Body of pancreas (tissue), 4 donors: ENCODE data around the gene GSE1. TPM values are rescaled to one million over a fixed set of nuclear protein-coding genes. Genes with fewer than 3 reads are reported as not detected.
A peak's percentile ranks its signal among the peaks of the same experiment; 100 is the strongest.

Experiments
- ATAC-seq: fragments of 150-250 bp; one replicate; pipeline ENCODE4 v1.9.1; 2016
- DNase-seq, 4 donors: peaks; one replicate each; pipeline ENCODE4 v3.0.0-alpha.2; 2019
- H3K27ac ChIP-seq, 4 donors: fragments of 200-600 bp; sonication (generic); 1 replicate in 3 of 4; 2 replicates in 1 of 4; pipeline versions ENCODE4 v1.5.1 to v1.6.1; 2016 to 2019; ENCODE audit warnings: mild to moderate bottlenecking in 1 of 4, mixed read lengths in 1 of 4, moderate library complexity in 1 of 4
- H3K27me3 ChIP-seq, 2 donors: fragments of 200-600 bp; sonication (generic); one replicate each; pipeline ENCODE4 v1.6.0; 2016; ENCODE audit warnings: mild to moderate bottlenecking in 1 of 2
- H3K36me3 ChIP-seq, 2 donors: fragments of 200-600 bp; sonication (generic); replicated peaks in 1 of 2; 2 replicates each; pipeline ENCODE4 v1.5.1; 2016; ENCODE audit warnings: low read depth in 2 of 2; ENCODE audit not compliant: insufficient read depth in 1 of 2
- H3K4me1 ChIP-seq: fragments of 200-600 bp; sonication (generic); one replicate; pipeline ENCODE4 v1.6.0; 2016
- H3K4me3 ChIP-seq, 2 donors: fragments of 200-600 bp; sonication (generic); 1 replicate in 1 of 2; 2 replicates in 1 of 2; pipeline ENCODE4 v1.5.1; 2016 to 2019
- H3K9me3 ChIP-seq, 3 donors: fragments of 200-600 bp; sonication (generic); 1 replicate in 2 of 3; 2 replicates in 1 of 3; pipeline ENCODE4 v1.5.1; 2016
- POLR2A ChIP-seq, 3 donors: fragments of 450-650 bp; IDR thresholded peaks; one replicate each; pipeline ENCODE4 v1.6.1; 2016; ENCODE audit warnings: antibody characterized with exemption in 3 of 3, mild to moderate bottlenecking in 2 of 3
- WGBS, 2 donors: methylation state at CpG; one replicate each; pipeline ENCODE4 v1.1.5; 2017; 5-methylcytosine and 5-hydroxymethylcytosine counted together
- intact Hi-C: fragments of 100-400 bp; cut with DNase I; formaldehyde crosslinking; loops from one replicate; pipeline ENCODE4 v1.15.1; 2023
- total RNA-seq, 2 donors: library from RNA; depleted of rRNA; stranded (reverse); fragments of >200 nt; gene quantifications; one replicate each; pipeline ENCODE4 v1.1.0, GENCODE V29; 2016
- TF ChIP-seq, protein P1 (sequence below), 7 experiments: fragments of 450-650 bp in 4 of 7; fragments of 200-600 bp in 3 of 7; sonication (generic) in 3 of 7; IDR thresholded peaks; one replicate each; pipeline ENCODE4 v1.5.1; 2016 to 2019; ENCODE audit warnings: antibody characterized with exemption in 7 of 7

GSE1 gene
- total RNA-seq, 2 donors from 2014 or later = 76.5 to 221 TPM

DNA sequence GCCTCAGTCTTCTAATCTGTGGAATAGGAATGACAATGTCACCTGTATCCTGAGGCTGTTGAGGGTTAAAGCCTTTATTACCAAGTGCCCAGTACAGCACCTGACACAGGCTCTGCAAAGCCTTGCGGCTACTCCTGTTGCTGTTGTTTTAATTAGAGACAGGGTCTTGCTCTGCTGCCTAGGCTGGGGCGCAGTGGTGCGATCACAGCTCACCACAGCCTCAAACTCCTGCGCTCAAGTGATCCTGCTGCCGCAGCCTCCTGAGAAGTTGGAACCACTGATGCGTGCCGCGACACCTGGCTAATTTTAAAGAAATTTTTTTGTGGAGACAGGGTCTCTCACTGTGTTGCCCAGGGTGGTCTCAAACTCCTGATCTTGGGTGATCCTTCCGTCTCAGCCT lies 5.4 kb downstream of the GSE1 start:
- no peak for ATAC-seq
- intact Hi-C loops = no loop called here
- DNase-seq = no peak
- no peaks in the 10 kb centered on the region for H3K36me3 ChIP-seq
- no peaks in the 10 kb centered on the region for H3K27me3 ChIP-seq
- peaks cover 92% of the 10 kb centered on the region for H3K4me1 ChIP-seq
- TF ChIP-seq POLR2A (IDR thresholded peaks at IDR 0.05) = no peak
- TF ChIP-seq, protein P1, sequence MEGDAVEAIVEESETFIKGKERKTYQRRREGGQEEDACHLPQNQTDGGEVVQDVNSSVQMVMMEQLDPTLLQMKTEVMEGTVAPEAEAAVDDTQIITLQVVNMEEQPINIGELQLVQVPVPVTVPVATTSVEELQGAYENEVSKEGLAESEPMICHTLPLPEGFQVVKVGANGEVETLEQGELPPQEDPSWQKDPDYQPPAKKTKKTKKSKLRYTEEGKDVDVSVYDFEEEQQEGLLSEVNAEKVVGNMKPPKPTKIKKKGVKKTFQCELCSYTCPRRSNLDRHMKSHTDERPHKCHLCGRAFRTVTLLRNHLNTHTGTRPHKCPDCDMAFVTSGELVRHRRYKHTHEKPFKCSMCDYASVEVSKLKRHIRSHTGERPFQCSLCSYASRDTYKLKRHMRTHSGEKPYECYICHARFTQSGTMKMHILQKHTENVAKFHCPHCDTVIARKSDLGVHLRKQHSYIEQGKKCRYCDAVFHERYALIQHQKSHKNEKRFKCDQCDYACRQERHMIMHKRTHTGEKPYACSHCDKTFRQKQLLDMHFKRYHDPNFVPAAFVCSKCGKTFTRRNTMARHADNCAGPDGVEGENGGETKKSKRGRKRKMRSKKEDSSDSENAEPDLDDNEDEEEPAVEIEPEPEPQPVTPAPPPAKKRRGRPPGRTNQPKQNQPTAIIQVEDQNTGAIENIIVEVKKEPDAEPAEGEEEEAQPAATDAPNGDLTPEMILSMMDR (IDR thresholded peaks at IDR 0.05) = no peak
- no peaks in the 10 kb centered on the region for H3K9me3 ChIP-seq
- WGBS, 2 donors = 92 to 95% methylated on average over 4 to 9 of the region's 9 CpGs
- peak overlapping the region in 3 of 4 donors; percentile 53 to 100 (median 99) for H3K27ac ChIP-seq
- H3K4me3 ChIP-seq = no peak overlapping the region

DNA sequence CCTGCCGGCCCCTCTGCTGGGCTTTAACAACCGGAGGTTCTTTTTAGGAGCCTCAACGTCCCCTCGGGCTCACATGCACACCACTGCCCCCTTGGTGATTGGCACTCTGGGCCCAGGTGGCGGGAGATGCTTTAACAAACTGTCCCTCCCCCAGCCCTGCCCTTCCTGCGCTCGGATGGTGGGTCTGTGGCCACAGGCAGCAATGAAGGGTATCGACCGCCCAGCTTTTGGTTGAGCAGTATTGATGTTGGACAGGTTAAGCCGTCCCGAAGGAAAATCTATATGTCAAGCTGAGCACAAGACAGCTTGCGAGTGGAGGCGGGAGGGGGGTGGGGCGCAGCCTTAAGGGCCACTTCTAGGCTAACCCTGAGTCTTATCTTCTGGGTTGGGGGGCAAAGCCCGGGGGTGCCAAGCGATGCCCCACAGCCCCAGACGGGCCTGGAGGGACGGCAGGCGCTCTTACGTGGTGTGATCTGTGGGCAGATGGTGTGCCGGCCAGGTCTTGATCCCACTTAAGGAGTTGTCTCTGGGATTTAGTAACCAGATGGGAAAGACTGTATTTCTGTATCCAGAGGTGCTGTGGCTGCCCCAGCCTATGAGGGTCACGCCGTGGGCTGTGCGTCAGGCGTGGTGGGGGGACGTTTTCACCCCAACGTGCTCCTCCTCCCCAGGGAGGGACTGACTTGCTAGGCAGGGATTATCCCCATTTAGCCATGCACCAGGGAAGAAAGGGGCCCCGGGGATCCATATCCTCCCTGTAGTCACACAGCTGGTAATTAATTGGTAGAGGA lies 6.2 kb downstream of the GSE1 start:
- DNase-seq = no peak
- Histone ChIP-seq H3K27me3 (no peaks in the 10 kb centered on the region), H3K27ac (peak overlapping the region in 3 of 4 donors; percentile 5 to 89 (median 21)), H3K36me3 (no peaks in the 10 kb centered on the region), H3K9me3 (no peaks in the 10 kb centered on the region), H3K4me1 (peaks cover 100% of the 10 kb centered on the region), H3K4me3 (no peak overlapping the region)
- no peak for ATAC-seq
- 76 to 83% methylated on average over 20 to 28 of the region's 28 CpGs for WGBS, 2 donors
- TF ChIP-seq, protein P1 (IDR thresholded peaks at IDR 0.05) = no peak
- intact Hi-C loops = no loop called here

DNA sequence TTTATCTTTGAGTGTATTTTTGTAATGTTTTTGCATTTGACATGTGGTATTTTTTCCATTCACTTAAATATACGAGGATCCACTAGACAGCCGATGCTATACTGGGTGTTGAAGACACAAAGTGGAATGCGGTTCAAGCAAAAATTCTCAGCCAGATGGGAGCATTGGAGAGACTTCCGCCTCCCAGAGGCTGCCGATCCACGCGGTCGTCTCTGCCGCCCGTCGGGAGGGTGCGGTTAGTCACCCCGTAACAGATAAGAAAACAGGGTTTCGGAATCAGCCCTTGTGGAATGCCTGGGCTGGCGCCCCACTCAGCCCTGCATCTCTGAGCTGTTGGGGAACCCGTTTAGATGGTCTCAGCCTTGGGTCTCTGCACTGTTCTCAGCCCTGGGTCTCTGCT lies 7.3 kb downstream of the GSE1 start:
- intact Hi-C loops = no loop called here
- Histone ChIP-seq H3K4me1 (peaks cover 100% of the 10 kb centered on the region), H3K27me3 (no peaks in the 10 kb centered on the region), H3K27ac (peak overlapping the region in 3 of 4 donors; percentile 75 to 89 (median 82)), H3K36me3 (no peaks in the 10 kb centered on the region), H3K4me3 (no peak overlapping the region), H3K9me3 (no peaks in the 10 kb centered on the region)
- ATAC-seq (no peak), DNase-seq (no peak)
- WGBS, 2 donors = 54 to 61% methylated on average over 15 to 16 of the region's 16 CpGs
- TF ChIP-seq POLR2A (IDR thresholded peaks at IDR 0.05) = no peak
- TF ChIP-seq, protein P1 (IDR thresholded peaks at IDR 0.05) = no peak

DNA sequence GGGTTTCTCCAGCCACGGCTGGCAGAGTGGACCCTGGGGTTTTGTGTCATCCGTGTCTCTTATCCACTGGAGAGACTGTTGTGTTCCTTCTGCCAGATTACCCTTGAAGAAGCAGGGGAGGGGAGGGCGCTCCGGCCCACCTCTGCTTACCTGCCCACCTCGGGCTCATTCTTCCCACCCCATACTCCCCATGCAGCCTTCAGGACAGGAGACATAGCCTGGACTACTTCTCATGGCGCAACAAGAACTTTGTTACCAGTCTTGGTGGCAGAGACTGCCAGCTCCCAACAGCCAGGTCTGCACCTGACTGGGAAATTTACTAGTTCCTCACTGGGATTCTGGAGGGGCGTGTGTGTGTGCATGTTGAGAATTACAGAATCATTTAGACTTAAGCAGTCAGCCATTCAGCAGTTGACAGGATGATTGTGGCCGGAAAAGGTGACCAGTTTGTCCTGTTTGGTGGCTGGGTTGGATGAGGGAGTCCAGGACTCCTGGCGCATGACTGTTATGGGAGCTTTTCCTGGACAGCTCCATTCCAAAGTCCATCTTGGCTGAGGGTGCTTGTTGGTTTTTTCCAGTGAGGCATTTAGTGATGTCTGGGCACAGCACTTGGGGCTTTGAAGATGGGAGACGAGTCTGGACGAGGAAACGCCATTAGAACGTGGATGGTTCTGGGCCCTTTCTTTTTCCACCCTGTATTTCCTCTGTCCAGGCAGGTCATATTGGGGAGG lies 8.7 kb downstream of the GSE1 start:
- WGBS, 2 donors = 35 to 36% methylated on average over 10 to 13 of the region's 13 CpGs
- Histone ChIP-seq H3K4me3 (no peak overlapping the region), H3K27ac (peak overlapping the region; percentile 75 to 89 (median 79)), H3K36me3 (no peaks in the 10 kb centered on the region), H3K27me3 (no peaks in the 10 kb centered on the region), H3K4me1 (peaks cover 100% of the 10 kb centered on the region), H3K9me3 (no peaks in the 10 kb centered on the region)
- DNase-seq (peak; percentile 83 to 91 (median 90)), ATAC-seq (peak; percentile 88)
- TF ChIP-seq, protein P1 (IDR thresholded peaks at IDR 0.05) = no peak
- TF ChIP-seq POLR2A (IDR thresholded peaks at IDR 0.05) = peak in 1 of 3 donors; percentile 28
- intact Hi-C loops = no loop called here
